NCI-H2081 (cell line): Measurements from ENCODE around the gene CDKL4.
"Not testable (repeated sequence)": the region's sequence is repeated elsewhere in the genome, so short reads cannot be mapped to it uniquely, and the experiment has no call there.

ENCODE experiments used
- DNase-seq, 2 experiments: peaks; one replicate each; lab custom pipeline; 2025; lab: John Stamatoyannopoulos, UW

The CDKL4 gene

DNA sequence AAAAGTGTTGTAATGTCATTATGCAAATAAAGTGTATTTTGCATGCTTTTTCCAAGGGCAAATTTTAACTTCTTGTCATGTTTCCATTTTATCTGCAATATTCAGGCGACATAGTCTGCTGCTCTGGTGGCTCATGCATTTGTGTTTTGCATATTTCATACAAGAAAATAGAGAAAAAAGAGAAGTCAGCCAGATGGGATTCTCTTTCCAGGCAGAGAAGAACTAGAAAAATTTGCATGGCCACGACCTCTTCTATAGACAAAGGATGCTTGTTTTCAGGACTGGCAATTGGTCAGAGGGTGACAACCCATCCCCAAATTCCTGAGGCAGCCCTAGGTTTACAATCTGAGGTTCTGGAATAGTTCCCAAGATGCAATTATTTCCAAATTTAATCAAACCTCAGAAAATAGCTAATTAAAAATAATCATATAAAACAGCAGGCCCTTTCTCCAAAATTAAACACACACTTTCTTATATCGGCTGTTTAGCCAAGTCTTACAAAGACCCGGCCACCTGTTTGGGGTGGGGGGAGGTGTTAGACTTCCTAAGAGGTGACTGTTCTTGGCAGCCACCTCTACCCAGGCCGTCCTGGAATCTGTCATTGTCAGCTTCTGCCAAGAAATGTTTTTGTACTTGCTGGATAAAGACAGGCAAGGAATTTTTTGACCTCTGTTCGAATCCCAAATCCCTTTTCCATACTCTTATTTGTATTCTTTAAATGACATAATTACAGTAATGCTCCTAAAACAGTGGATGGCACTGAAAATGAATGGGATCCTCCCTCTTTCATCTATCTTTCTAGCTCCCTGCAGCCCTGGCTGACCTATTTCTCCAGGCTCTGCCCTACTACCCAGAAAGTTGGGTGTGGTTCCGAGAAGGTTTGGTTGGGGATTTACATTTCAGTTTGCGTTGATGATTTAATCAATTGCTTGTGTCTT lies 102.2 kb downstream of the CDKL4 start:
- DNase-seq: no peak

DNA sequence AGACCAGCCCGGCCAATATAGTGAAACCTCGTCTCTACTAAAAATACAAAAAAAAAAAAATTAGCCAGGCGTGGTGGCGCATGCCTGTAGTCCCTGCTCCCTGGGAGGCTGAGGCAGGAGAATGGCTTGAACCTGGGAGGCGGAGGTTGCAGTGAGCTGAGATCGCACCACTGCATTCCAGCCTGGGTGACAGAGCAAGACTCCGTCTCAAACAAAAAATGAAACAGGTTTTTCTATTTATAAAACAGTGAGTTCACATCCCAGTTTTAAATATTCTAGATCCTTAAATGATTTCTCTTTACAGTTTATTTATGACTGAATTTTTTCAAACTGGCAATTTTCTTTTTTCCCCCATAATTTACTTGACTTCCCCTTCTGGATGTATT lies 102.8 kb downstream of the CDKL4 start:
- DNase-seq: not testable (repeated sequence)

DNA sequence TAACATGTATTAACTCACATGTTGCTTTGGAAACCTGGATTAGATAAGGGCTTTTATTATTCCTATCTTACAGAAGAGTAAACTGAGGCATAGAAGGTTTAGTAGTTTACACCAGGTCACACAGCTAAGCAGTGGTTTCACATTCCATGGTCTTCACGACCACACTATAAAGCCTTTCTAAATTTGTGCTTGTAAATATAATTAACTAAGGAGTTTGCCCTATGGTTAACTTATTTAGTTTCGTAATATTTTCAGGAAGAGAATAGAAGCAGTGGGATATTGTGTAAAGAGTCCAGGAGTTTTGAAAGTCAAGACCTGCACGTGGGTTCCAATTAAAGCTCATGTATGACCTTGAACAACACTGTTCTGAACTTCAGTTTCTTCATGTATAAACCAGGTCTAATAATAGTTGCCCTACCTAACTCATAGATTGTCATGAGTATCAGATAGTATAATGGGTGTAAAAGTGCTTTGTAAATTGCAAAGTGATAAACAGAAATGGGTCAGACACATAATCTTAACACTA lies 103.4 kb downstream of the CDKL4 start:
- no peak for DNase-seq

DNA sequence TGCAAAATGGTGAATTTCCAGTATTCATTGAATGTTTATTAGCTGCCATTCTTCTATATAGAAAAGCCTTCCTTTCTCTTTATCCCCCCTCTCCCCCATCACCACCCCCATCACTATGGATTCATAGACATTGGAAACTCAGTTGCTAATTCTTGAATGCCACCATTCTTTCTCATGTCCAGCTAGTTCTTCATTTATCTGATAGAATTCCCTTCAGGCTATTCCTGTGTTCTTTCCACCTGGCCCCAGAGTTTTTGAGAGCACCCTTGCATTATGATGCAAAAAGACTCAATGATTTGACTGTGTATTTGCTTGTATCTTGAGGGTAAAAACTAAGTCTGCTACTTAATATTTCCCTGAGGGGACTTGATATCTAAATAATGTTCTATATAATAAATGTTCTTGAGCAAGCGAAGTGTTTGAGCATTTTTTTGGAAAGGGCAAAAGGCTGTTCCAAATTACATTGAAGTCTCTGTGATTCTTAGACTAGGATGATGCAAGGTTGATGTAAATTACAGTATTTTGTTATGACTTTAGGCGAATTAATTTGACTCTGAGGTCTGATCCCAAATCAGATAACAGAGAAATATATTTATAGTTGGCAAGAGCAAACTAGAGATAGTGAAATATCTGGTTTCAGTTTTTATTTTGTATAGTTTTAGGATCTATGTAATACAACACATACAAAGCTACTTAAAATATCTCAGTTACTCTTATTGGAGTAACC lies 104.1 kb downstream of the CDKL4 start:
- no peak for DNase-seq

DNA sequence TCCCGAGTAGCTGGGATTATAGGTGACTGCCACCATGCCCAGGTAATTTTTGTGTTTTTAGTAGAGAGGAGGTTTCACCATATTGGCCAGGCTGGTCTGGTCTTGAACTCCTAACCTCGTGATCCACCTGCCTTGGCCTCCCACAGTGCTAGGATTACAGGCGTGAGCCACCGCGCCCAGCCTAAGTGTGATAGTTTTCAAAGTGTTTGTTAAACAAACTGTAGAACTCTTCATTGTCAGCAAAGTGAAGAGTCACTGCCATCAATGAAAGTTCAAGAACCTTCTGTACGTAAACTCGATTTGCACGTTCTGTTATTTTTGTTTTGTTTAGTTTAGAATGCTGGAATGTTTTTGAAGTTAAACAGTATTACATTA lies 104.9 kb downstream of the CDKL4 start:
- DNase-seq: no peak

DNA sequence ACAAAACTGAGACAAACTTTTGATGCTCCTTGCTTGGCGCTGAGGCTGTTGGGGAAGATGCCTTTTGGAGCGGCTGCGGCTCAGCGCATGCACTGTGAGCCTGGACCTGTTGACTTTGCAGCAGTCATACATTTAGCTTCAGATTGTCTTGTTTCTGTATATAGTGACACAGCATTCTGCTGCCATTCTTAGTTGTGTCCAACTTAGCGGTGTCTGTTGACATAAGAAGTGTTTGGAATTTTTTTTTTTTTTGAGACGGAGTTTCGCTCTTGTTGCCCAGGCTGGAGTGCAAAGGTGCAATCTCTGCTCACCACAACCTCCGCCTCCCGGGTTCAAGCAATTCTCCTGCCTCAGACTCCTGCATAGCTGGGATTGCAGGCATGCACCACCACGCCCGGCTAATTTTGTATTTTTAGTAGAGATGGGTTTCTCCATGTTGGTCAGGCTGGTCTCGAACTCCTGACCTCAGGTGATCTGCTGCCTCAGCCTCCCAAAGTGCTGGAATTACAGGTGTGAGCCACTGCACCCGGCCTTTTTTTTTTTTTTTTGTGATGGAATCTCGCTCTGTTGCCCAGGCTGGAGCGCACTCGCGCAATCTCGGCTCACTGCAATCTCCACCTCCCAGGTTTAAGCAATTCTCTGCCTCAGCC lies 105.5 kb downstream of the CDKL4 start:
- DNase-seq: not testable (repeated sequence)

DNA sequence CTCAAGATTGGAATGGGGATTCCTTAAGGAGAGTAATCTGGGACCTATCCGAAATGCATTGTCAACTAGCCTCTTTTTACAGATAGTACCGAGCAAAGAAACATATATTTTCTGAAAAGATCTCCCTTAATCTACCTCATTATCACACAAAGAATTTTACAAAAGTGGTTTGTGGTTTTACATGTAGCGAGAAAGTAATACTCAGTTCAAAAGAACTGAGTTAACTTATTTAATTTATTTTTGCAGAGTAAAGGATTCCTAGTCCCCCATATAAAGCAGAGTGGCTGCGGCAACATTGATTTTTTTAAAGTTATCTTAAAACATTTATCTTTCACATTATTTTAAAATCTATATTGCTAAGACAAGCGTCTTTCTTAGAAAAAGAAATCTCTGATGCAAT lies 107.0 kb downstream of the CDKL4 start:
- DNase-seq: no peak

DNA sequence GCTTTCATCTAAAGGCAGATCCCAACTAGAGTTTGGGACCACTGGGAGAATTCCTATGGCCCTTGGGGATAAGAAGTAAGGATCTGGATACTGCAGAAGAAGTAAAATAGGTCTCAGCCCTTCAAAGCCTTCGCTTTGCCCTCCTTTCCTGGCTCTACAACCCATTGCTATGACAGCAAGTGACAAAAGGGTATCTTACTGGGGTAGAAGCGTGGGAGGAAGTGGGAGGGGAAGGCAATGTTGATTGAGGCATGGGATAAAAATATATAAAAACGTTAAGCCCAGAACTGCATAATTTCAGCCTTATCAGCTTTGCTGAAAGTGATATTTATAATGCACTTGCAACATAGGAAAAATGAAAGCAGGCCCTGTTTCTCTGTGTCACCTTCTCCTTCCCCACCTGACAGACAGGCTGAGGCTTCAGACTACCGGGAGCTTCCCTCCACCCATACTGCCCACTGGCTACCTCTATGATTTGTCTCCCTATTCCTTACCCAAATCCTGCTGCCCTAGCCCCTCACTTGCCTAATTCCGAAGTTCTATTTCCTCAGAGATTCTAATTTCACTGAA lies 108.0 kb downstream of the CDKL4 start:
- no peak for DNase-seq

DNA sequence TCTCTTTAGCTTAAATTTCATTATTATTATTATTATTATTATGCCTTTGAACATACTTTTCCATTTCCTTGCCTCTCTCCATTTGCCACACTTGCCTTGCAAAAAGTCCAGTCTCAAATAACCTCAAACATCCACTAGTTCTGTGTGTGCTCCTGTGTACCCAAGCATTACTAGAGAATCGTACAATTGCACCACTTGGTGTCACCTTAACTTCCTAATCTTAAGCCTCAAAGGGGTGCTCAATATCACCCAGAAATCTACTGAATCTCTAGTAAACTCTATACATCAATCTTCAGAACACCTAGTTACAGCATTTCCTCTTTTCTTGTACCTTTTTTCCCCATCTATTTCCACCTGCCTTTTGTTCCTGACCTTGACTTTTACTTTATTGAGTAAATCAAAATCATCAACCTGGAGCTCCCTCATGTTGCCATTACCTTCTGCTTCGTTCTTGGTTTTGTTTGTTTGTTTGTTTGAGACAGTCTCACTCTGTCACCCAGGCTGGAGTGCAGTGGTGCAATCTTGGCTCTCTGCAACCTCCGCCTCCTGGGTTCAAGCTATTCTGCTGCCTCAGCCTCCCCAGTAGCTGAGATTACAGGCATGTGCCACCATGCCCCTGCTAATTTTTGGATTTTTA lies 110.4 kb downstream of the CDKL4 start:
- DNase-seq: no peak

DNA sequence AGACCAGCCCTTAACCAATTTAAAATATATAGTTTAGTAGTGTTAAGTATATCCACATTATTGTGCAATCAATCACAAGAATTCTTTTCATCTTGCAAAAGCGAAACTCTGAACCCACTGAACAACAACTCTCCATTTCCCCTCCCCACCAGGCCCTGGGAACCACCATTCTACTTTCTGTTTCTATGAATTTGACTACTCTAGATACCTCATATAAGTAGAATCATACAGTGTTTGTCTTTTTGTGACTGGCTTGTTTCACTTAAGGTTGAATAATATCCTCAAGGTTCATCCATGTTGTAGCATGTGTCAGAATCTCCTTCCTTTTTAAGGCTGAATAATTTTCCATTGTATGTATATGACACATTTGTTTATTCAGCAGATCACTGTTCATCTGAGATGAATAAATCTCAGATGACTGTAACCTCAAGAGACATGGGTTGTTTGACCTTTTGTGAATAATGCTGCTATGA lies 114.8 kb downstream of the CDKL4 start:
- no peak for DNase-seq

DNA sequence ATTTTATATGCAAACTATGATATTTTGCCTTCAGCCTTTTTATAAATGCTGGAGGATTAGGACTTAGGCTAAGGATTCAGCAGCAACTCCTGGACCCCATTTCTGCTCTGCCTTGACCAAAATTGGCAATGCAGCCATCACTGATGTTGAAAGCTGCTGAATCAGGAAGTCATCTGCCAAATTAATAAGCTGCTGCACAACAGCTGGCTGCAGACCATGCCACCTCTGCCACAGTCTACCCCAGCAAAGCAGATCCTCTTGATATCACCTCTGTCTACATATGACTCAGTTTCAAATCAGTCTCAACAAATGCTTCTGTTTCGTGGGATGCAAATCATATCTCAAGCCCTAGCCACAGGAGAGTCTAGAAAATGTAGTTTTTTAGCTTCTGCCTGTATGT lies 115.8 kb downstream of the CDKL4 start:
- no peak for DNase-seq
